HCT116 (cell line): ENCODE measurements around the gene LRRC42. TPM values are rescaled to one million over a fixed set of nuclear protein-coding genes. Genes with fewer than 3 reads are reported as not detected.

ENCODE experiments used
- ATAC-seq: fragments of 200-7000 bp; cut with Tn5 transposase; 2 replicates; pipeline ENCODE4 v1.9.1; 2020; ENCODE audit warnings: mild to moderate bottlenecking, moderate library complexity
- BruUV-seq: library from RNA; stranded (reverse); fragments of 400-500 nt; replicated peaks from 2 replicates; lab custom pipeline; 2021; lab: Mats Ljungman, UMichigan
- CTCF ChIA-PET: fragments of 300-600 bp; sonication (Branson Sonifier 250); formaldehyde crosslinking; loops from one replicate; lab custom pipeline; 2021; ENCODE audit warnings: antibody characterized with exemption; lab: Charles Lee
- POLR2A ChIA-PET: fragments of 300-600, 350-600 bp; sonication (Branson Sonifier 250); formaldehyde crosslinking; loops from one replicate; lab custom pipeline; 2021; ENCODE audit warnings: antibody characterized with exemption; lab: Charles Lee
- RAD21 ChIA-PET, 2 experiments: fragments of 300-600 bp; sonication (Branson Sonifier 250); formaldehyde crosslinking; loops; one replicate each; lab custom pipeline; 2023; ENCODE audit warnings: low total read pairs in 2 of 2; ENCODE audit not compliant: uncharacterized antibody in 2 of 2, unreplicated experiment in 2 of 2, low non-redundant PET in 1 of 2; lab: Charles Lee
- DNase-seq: peaks from one replicate; pipeline ENCODE4 v3.0.0-alpha.2; 2010; ENCODE audit warnings: low read depth, low spot score
- H2AFZ ChIP-seq: fragments of 200-600 bp; shearing (Covaris generic), sonication (generic); 2 replicates; pipeline ENCODE4 v1.6.1; 2017; ENCODE audit warnings: low read depth, mixed run types, mixed read lengths, antibody characterized with exemption, low read length; ENCODE audit not compliant: poor library complexity, severe bottlenecking
- H3K27ac ChIP-seq: 2 replicates; pipeline ENCODE4 v1.5.1; 2012; ENCODE audit warnings: low read depth, low read length
- H3K27me3 ChIP-seq: fragments of 200-600 bp; sonication (generic); 2 replicates; pipeline ENCODE4 v1.6.1; 2016; ENCODE audit warnings: mixed run types, low read length, mixed read lengths; ENCODE audit not compliant: insufficient read depth
- H3K36me3 ChIP-seq, 2 experiments: fragments of 200-500 bp in 1 of 2; fragments of 200-600 bp in 1 of 2; sonication (Bioruptor generic) in 1 of 2; sonication (generic) in 1 of 2; 2 replicates each; pipeline versions ENCODE4 v1.5.1 to v1.6.1; 2014 to 2016; ENCODE audit warnings: low read length in 2 of 2, inconsistent platforms in 1 of 2, mixed read lengths in 1 of 2, mixed run types in 1 of 2; ENCODE audit not compliant: insufficient read depth in 2 of 2, control insufficient read depth in 1 of 2
- H3K4me1 ChIP-seq, 2 experiments: fragments of 200-600 bp in 1 of 2; sonication (generic) in 1 of 2; 2 replicates each; pipeline versions ENCODE4 v1.5.1 to v1.6.1; 2012 to 2017; ENCODE audit warnings: low read length in 2 of 2, inconsistent platforms in 1 of 2, mild to moderate bottlenecking in 1 of 2, mixed read lengths in 1 of 2, mixed run types in 1 of 2, moderate library complexity in 1 of 2; ENCODE audit not compliant: insufficient read depth in 2 of 2, control insufficient read depth in 1 of 2
- H3K4me2 ChIP-seq: fragments of 200-600 bp; sonication (generic); 2 replicates; pipeline ENCODE4 v1.6.1; 2017; ENCODE audit warnings: mixed run types, low read length, mixed read lengths
- H3K4me3 ChIP-seq, 2 experiments: fragments of 200-600 bp in 1 of 2; sonication (generic) in 1 of 2; replicated peaks in 1 of 2; 2 replicates each; pipeline ENCODE4 v1.5.1; 2011 to 2016; ENCODE audit warnings: low read length in 2 of 2, control low read depth in 1 of 2, low read depth in 1 of 2, mild to moderate bottlenecking in 1 of 2, mixed read lengths in 1 of 2, mixed run types in 1 of 2
- H3K79me2 ChIP-seq: fragments of 200-600 bp; sonication (generic); 2 replicates; pipeline ENCODE4 v1.6.1; 2017; ENCODE audit warnings: mild to moderate bottlenecking, mixed run types, low read length, moderate library complexity, mixed read lengths; ENCODE audit not compliant: insufficient read depth
- H3K9ac ChIP-seq: fragments of 200-600 bp; sonication (generic); 2 replicates; pipeline ENCODE4 v1.6.1; 2016; ENCODE audit warnings: low read length, mixed read lengths
- H3K9me2 ChIP-seq: fragments of 200-600 bp; sonication (generic), shearing (Covaris generic); 2 replicates; pipeline ENCODE4 v1.6.1; 2017; ENCODE audit warnings: mixed run types, mild to moderate bottlenecking, moderate library complexity; ENCODE audit not compliant: insufficient read depth
- H3K9me3 ChIP-seq, 2 experiments: fragments of 200-500 bp in 1 of 2; fragments of 200-600 bp in 1 of 2; sonication (Bioruptor generic) in 1 of 2; sonication (generic) in 1 of 2; 2 replicates each; pipeline ENCODE4 v1.6.1; 2014 to 2017; ENCODE audit warnings: low read length in 2 of 2, mixed read lengths in 2 of 2, inconsistent platforms in 1 of 2, low read depth in 1 of 2, mild to moderate bottlenecking in 1 of 2, mixed run types in 1 of 2, moderate library complexity in 1 of 2; ENCODE audit not compliant: control insufficient read depth in 1 of 2, insufficient read depth in 1 of 2
- H4K20me1 ChIP-seq: fragments of 200-600 bp; sonication (generic), shearing (Covaris generic); 2 replicates; pipeline ENCODE4 v1.6.1; 2017; ENCODE audit warnings: mixed run types, mild to moderate bottlenecking, moderate library complexity; ENCODE audit not compliant: insufficient read depth
- ATF3 ChIP-seq: IDR thresholded peaks from 2 replicates; pipeline ENCODE4 v1.6.1; 2012
- CEBPB ChIP-seq: IDR thresholded peaks from 2 replicates; pipeline ENCODE4 v1.6.1; 2012; ENCODE audit warnings: low read depth
- EGR1 ChIP-seq: IDR thresholded peaks from 2 replicates; pipeline ENCODE4 v1.6.1; 2012; ENCODE audit warnings: low read depth
- ELF1 ChIP-seq: IDR thresholded peaks from 2 replicates; pipeline ENCODE4 v1.6.1; 2012; ENCODE audit warnings: low read depth, borderline replicate concordance
- EZH2 ChIP-seq: fragments of 200-600 bp; sonication (generic); IDR thresholded peaks from 2 replicates; pipeline ENCODE4 v1.6.1; 2017; ENCODE audit warnings: antibody characterized with exemption, mixed run types
- EZH2phosphoT487 ChIP-seq: fragments of 200-600 bp; IDR thresholded peaks from 2 replicates; pipeline ENCODE4 v1.6.1; 2018; ENCODE audit warnings: antibody characterized with exemption, borderline replicate concordance
- JUND ChIP-seq: IDR thresholded peaks from 2 replicates; pipeline ENCODE4 v1.6.1; 2012
- MAX ChIP-seq: IDR thresholded peaks from 2 replicates; pipeline ENCODE4 v1.6.1; 2012
- POLR2A ChIP-seq: IDR thresholded peaks from 2 replicates; pipeline ENCODE4 v1.7.0; 2011; ENCODE audit warnings: borderline replicate concordance; ENCODE audit not compliant: insufficient read depth, insufficient read length; ENCODE audit errors: extremely low read depth
- RAD21 ChIP-seq: IDR thresholded peaks from 2 replicates; pipeline ENCODE4 v1.6.1; 2012; ENCODE audit warnings: low read depth, mild to moderate bottlenecking
- SIN3A ChIP-seq: IDR thresholded peaks from 2 replicates; pipeline ENCODE4 v1.6.1; 2012; ENCODE audit warnings: low read depth
- YY1 ChIP-seq: IDR thresholded peaks from 2 replicates; pipeline ENCODE4 v1.6.1; 2011; ENCODE audit warnings: low read length, low read depth, moderate library complexity, mild to moderate bottlenecking; ENCODE audit not compliant: insufficient replicate concordance; ENCODE audit errors: extremely low read depth
- ZBTB33 ChIP-seq: IDR thresholded peaks from 2 replicates; pipeline ENCODE4 v1.6.1; 2011; ENCODE audit warnings: mild to moderate bottlenecking, low read length, moderate library complexity; ENCODE audit not compliant: insufficient replicate concordance; ENCODE audit errors: extremely low read depth
- ZNF274 ChIP-seq: fragments of 200-500 bp; sonication (Bioruptor generic); IDR thresholded peaks from 2 replicates; pipeline ENCODE4 v1.6.1; 2014; ENCODE audit warnings: mild to moderate bottlenecking, low read depth, low read length, inconsistent platforms
- intact Hi-C: fragments of 100-400 bp; cut with micrococcal nuclease; formaldehyde crosslinking; loops from 2 replicates; pipeline ENCODE4 v1.10.0; 2022
- total RNA-seq: library from RNA; stranded (reverse); gene quantifications from one replicate; pipeline ENCODE4 v1.2.1, GENCODE V29; 2021; ENCODE audit not compliant: unreplicated experiment

The LRRC42 gene
- total RNA-seq, 1 experiment from 2014 or later = 62.5 TPM

GRCh38 chr1:54002544-54003248, 56.5 kb downstream of the LRRC42 start:
- Histone ChIP-seq H3K9me3 (no peaks in the 10 kb centered on the region), H3K36me3 (no peaks in the 10 kb centered on the region), H2AFZ (no peak overlapping the region), H4K20me1 (no peaks in the 10 kb centered on the region), H3K9me2 (no peaks in the 10 kb centered on the region), H3K79me2 (no peaks in the 10 kb centered on the region), H3K27ac (no peak overlapping the region), H3K4me2 (no peak overlapping the region), H3K4me3 (no peak overlapping the region), H3K4me1 (no peaks in the 10 kb centered on the region), H3K27me3 (no peaks in the 10 kb centered on the region), H3K9ac (no peak overlapping the region)
- RAD21 ChIA-PET = no interaction called here
- intact Hi-C loops = no loop called here
- no TSS peak for BruUV-seq
- TF ChIP-seq ATF3 (no peak), YY1 (no peak), ELF1 (no peak), RAD21 (no peak), JUND (no peak), EZH2 (no peak)
- ATAC-seq = no peak
- no peak for DNase-seq
- POLR2A ChIA-PET = interaction anchor here (1.8 kb wide), 1 partner anchor 13 kb away, joined by 4 read pairs; no protein-coding TSS in a partner anchor
- CTCF ChIA-PET = no interaction called here

GRCh38 chr1:54003249-54003646, 57.1 kb downstream of the LRRC42 start:
- no peak for ATAC-seq
- Histone ChIP-seq H4K20me1 (no peaks in the 10 kb centered on the region), H3K9me3 (no peaks in the 10 kb centered on the region), H2AFZ (no peak overlapping the region), H3K9me2 (no peaks in the 10 kb centered on the region), H3K4me2 (no peak overlapping the region), H3K9ac (no peak overlapping the region), H3K36me3 (no peaks in the 10 kb centered on the region), H3K27ac (no peak overlapping the region), H3K4me3 (no peak overlapping the region), H3K79me2 (no peaks in the 10 kb centered on the region), H3K4me1 (no peaks in the 10 kb centered on the region), H3K27me3 (no peaks in the 10 kb centered on the region)
- no TSS peak for BruUV-seq
- TF ChIP-seq EZH2phosphoT487 (no peak), SIN3A (no peak), MAX (no peak), EZH2 (no peak), CEBPB (no peak), ZNF274 (no peak), POLR2A (no peak), EGR1 (no peak), JUND (no peak), ZBTB33 (no peak)
- RAD21 ChIA-PET = no interaction called here
- CTCF ChIA-PET = no interaction called here
- no peak for DNase-seq
- intact Hi-C loops = no loop called here
- POLR2A ChIA-PET = no interaction called here
